NCI-H187 (cell line): Measurements from ENCODE around the gene CSPG4.

Experiments
- DNase-seq, 2 experiments: peaks; one replicate each; lab custom pipeline; 2025; lab: John Stamatoyannopoulos, UW

The CSPG4 gene

DNA sequence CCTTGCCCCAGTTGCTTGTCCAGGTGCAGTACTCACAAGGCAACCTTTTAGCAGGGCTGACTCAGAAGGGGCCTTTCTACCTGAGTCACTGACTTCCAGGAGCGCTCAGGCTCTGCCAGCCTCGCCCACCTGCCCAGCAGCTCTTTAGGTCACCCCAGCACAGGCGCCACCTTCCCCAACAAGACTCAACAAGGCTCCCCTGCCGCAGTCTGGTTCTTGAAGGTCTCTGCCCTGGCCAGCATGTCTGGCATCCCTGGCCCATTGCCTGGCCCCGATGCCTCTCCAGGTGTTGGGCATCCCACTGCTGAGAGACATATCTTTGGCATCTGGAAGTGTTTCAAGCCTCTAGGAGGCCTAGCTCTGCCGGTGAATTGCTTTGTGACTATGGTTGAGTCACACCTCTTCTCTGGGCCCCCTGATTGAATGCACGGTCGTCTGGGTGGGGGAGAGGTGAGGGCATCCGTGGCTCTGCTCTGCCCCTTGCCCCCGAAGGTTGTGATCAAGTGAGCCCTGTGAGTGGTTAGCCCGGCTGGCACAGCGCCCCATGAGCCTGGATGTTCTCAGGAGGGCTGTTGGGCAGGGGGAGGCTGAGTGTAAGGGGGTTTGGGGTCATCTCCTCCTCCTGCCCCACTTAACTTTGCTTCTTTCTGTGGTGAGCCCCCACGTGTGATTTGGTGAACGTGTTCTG, 43.3 kb downstream of the CSPG4 start:
- DNase-seq, result no peak

DNA sequence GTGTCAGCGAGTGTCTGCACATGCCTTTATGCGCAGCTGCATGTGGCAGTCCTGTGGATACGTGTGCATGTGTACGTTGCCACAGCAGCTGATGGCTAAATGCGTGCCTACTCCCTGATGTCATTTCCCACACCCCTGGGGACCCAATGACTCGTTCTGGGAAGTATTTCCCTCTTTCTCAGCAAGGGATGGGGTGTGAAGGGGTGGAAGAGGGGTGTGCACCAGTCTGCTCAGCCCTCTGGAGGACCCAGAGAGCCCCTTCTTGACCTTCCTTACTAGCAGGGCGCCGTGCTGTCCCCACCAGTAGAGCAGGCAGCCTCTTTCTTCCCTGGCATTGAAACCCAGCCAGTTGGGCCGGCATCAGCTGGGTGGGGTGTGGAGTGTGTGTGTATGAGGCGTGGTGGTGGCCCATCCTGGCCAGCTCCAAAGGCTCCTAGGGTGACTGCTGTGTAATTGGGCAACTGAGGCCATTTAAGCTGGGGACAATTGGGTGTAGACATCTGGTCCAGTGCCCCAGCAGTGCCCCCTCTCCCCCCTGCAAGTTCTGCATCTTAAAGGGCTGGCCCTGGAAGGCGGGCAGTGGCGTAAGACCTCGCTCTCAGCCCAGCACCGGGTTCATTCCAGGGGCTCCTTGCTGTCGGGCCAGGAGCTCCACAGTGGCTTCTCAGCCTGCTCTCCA, 45.7 kb downstream of the CSPG4 start:
- DNase-seq, result no peak

DNA sequence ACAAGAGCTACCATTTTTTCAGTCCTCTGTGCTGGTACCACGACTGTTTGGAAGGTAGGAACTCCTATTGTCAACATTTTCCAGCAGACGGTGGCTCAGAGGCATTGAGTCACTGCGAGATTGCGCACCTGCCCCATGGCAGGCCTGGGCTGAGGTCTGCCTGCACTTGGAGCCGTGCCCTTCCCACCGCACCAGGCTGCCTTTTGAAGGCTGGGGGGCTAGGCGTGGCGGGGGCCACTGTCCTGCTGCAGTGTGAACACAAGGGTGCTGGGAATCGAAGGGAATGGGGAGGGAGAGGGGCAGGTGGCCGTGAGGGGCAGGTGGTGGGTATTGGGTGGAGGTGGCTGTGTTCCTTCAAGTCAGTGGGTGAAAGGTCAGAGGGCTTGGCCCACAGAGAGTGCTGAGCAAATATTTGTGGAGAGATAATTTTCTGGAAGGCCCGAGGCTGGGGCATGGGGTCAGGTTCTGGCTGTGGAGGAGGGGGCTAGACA, 48.7 kb downstream of the CSPG4 start:
- DNase-seq, result no peak

DNA sequence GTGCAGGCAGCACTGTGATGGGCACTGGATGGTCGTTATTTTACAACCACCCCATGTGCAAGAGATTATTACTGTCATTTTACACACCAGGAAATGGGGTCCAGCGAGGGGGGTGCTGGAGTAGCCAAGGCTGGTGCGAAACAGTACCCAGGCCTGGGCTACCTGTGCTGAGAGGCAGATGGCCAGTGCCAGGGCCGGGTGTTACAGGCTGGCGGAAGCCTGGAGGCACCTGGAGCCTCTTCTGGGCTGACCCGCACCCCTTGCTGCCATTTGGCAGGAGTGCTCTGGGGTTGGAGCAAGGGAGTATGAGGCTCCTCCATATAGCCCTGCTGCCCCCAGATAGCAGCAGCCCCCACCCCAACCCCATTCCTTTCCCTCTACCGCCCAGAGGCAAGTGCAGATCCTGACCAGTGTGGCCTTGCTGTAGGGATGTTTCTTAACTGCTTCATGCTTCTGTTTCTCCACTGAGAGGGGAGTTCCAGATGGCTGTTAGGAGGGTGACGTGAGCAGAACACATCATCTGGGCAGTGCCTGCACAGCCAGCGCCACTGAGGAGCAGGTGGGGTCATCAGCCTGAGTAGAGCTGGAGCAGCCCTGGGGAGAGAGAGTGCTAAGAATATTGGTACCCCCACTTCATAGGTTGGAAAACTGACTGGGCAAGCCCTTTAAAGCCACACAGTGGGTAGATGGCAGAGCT, 49.7 kb downstream of the CSPG4 start:
- no peak for DNase-seq

DNA sequence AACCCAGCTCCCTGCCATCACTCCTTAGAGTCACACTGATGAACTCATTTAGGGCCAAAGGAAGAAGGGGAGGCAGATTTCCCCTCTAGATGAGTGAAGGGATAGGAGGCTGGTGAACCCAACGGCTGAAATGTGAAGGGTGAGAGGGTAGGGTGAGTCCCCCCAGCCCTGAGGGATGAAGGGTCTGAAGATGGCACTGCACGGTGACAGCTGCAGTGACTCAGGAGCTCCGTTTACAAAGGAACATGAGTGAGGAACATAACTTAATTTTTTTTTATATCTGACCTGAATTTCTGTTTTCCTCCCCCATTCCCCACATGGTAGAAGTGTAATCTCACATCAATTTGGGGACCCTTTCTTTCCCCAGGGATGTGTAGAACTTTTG, 50.9 kb downstream of the CSPG4 start:
- no peak for DNase-seq

DNA sequence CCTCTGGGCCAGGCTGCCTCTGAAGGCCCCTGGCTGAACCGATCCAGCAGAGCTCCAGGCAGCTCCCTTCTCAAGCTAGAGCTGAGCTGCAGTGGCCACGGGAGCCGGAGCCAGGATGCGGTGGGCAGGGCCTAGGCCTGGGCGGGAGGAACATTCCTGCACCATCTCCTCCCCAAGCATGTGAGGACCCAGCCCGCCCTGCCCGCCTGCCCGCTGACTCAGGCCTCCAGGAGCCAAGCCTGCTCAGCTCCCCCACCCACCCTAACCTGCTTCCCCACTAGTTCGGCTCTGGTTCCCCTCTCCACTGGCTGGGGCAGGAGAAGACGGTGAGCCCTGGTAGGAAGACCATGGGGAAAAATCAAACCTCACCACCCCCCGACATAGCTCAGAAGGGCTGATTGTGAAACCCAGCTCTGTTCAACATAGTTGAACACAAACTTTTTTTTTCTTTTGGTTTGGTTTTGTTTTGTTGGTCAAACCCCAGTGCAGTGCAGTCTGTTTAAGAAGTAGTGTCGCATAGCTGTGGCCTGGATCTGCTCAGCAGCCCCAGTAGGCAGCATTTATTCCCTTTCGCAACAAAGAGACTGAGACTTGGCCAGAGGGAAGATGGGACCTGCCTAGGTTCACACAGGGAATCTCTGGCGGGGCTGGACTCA, 51.4 kb downstream of the CSPG4 start:
- DNase-seq, result no peak

DNA sequence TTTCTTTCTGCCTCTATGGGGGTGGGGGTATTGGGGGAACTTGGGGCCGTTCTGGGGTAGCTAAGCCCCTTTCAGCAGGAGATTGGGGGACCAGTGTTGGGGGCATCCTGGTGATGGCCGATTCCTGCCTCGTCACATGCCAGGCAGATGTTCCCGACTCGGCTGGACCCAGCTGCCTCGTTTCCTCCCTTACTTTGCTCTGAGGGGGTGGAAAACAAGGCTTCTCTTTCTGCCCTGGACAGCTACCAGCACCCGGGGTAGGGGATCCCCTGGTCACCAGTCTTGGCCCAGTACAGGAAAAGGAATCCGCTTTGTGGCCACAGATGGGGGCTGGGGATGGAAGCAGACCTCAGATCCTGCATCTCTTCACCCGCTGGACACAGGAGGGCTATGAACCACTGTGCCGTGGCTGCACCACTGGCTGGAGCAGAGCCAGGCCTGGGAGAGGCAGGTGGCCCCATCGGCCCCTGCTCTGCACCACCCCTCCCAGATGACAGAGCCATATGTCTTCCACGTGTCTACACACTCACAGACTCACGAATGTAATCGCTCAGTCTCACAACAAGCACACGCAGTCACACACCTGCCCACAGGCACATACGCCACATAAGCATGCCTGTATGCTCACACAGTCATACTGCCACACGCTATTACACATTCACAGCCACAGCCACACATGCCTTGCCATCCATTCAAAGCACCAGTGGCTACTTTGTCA, 52.6 kb downstream of the CSPG4 start:
- DNase-seq, result no peak

DNA sequence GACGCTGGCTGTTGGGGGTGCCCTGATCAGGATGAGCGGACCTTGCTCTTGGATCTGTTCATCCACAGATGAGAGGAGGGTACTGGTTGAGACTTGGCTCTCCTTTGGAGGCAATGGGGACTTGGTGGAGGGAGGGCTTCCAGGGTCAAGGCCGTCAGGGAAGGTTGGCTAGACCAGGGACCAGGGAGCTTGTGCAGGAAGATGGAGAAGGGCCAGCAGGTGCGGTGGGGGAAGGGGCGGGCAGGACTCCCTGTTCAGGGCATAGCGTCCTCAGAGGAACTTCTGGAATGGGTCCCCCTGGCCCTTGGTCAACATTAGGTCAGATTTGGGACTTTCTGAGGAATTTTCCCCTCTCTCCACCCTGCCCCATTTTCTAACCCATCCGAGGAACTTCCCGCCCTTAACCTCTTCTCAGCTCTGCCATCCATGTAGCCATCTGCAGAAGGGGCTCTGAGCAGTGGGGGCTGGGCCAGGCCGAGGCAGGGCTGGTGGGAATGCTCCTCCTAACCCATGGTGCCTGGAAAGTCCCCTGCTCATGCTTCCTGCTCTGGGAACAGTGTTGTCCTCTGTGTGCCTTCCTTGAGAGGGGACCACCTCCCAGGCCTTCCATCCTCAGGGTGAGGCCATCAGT, 53.4 kb downstream of the CSPG4 start:
- no peak for DNase-seq

DNA sequence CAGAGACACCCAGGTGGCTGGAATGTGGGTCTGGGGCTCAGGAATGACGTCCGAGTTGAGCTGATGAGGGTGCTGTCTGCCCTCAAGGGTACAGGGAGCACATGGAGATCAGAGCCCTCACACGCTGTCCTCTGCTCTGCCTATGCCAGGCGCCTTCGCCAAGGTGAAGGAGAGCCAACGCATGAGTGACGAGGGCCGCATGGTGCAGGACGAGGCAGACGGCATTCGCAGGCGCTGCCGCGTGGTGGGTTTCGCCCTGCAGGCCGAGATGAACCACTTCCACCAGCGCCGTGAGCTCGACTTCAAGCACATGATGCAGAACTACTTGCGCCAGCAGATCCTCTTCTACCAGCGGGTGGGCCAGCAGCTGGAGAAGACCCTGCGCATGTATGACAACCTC, 55.8 kb downstream of the CSPG4 start:
- no peak for DNase-seq

DNA sequence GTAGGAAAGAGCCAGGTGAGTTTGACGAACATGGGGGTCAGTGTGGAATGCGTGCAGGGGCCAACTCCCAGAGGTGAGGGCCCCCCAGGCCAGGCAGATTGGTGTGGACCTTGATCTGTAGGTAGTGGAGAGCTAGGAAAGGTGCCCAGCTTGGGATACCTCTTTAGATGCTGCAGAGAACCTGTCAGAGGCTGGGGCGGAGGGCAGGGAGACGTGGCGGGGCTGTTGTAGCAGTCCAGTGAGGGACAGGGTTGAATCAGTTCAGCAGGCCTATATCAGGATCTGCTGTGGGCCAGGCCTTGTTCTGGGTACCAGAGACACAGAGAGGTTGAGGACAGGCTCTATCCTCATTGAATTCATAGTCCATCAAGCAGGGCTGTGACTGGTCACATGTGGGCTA, 56.3 kb downstream of the CSPG4 start:
- no peak for DNase-seq

DNA sequence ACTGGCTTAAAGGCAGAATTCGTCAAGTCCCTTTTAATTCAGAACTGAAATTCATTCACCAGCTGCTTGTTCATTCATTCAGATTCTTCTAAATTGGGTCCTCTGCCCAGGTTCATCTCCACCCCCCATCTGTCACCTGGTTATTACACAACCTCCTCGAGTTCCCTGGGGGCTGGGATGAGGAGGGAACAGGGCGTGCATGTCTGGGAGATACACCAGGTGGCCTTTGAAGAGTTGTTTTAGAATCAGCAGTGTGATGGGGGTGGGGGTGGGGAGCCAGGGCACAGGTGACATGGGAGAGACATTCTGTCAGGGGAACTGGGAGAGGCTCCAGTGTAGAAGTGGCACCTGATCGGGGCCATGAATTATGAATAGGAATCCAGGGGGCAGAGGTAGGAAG, 56.7 kb downstream of the CSPG4 start:
- peak in 1 of 2 experiments; percentile 42 for DNase-seq

DNA sequence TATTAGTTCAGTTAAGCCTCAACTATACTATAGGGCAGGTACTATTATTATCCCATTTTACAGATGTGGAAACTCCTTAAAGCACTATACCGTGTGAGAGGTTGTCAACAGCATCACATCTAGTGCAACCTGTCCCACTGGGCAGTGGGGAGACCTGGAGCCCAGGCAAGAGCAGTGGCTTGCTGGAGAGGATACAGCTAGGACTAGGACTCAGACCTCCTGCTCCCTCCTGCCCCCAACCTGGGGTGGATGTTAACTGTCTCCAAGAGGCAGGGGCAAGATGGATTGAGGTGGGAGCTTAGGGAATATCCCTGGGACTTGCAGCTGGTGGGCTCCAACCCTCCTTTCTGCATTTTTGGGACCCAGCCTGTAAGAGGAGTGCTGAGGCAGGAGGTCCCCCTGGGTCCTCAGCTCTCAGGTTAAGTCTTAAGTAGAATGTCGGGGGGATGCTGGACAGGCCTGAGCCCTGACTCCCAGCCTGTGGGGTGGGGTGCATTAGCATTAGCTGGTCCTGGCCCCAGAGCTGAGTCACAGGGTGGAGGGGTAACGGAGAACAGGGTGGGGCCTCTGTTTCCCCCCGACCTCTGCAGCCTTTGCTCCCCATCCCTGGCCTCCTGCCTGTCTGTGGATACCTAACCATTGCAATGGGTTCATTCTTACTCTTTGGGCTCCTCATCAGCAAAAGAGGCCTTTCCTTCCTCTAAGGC, 58.3 kb downstream of the CSPG4 start:
- DNase-seq, result no peak

DNA sequence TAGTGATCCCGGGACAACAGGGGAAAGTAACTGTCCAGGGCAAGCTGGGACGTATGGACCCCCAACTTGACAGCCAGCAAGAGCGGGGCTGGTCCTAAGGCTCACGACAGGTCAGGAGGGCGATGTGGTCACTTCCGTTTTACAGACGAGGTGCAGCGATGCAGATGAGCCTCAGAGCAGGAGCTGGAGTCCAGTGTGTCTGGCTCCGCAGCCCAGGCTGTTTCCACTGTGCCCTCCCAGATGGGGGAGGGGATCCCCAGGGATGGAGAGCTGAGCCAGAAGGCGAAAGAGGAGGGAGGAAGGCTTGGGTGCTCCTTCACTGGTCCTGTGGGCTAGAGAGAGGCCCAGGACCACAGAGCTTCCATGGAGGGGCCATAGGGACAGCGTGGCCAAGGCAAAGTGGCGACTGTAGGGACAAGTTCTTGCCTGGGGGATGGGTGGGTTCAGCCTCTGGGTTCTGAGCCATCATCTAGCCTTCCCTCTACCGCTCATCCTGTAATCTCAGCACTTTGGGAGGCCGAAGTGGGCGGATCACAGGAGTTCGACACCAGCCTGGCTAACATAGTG, 59.2 kb downstream of the CSPG4 start:
- no peak for DNase-seq

DNA sequence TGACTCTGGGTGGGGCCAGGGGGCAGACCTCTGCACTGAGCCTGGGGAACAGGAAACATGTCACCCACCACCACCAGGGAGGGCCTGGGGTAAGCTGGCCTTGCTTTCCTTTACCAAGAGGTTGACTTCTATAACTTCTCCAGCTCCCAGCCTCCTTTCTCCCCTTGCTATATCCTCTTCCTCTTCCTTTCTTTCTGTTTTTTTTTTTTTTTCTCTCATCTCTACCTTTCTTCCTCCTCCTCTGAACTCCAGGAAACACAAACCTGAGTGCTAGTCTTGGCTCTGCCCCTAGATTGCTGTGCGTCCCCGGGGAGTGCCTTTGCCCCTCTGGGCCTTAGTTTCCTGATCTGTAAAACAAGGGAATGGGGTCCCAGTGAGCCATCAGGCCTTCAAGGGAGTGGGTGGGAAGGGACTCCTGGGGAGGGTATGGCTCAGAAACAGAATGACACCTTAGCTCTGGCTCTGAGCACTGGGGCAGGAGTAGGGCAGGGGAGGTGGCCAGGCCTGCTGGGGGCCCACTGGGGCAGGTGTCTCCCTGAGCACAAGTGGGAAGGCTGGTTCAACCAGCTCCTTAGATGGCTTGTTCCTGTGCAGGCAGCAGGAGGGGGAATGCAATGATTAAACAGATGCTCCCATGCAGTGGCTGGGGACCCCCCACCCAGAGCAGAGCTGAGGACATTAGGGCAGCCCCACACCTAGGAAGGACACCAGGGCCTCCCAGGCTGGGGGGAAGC, 60.7 kb downstream of the CSPG4 start:
- no peak for DNase-seq

DNA sequence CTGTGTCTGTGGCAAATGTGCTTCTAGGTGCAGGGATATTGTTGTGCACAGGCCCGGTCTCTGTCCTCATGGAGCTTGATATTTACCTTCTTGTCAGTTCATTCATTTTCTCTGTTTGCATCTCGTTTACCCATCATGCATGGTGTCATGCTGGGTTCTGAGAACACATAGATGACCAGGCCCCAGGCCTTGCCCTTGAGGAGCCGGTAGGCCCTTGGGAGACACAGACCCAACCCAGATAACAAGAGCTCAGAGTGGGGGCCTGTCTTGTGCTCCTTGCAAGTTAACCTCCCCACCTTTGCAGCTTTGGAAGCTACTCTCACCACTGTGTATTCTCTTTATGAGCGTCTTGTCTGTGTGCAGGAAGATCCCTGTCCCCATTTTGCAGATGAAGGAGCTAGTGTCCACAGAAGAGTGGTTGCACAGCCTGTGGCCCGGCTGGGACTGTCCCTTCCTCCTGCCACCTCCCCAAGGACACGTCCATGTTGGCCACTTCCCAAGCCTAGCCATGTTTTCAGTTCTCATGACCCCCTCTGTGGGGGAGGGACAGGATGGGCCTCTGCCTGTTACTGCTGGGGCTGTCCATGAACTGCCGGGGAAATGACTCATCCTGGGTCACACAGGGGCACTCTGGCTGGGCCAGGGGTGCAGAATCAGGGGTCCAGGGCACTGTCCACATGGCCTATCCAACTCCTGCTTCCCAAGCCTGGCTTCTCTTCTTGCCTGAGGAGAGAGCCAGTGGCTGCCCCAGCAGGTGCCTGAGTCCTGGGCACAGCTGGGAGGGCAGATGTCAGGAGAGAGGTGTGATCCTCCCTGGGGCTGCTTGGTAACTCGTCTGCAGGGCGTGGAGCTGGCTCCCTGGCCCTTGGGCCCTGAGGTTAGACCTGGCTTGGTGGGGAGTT, 61.5 kb downstream of the CSPG4 start:
- no peak for DNase-seq

DNA sequence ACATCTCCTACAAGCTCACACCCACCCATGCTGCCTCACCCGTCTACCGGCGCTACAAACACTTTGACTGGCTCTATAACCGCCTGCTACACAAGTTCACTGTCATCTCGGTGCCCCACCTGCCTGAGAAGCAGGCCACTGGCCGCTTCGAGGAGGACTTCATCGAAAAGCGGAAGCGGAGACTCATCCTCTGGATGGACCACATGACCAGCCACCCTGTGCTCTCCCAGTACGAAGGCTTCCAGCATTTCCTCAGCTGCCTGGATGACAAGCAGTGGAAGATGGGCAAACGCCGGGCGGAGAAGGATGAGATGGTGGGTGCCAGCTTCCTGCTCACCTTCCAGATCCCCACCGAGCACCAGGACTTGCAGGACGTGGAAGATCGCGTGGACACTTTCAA, 62.8 kb downstream of the CSPG4 start:
- no peak for DNase-seq

DNA sequence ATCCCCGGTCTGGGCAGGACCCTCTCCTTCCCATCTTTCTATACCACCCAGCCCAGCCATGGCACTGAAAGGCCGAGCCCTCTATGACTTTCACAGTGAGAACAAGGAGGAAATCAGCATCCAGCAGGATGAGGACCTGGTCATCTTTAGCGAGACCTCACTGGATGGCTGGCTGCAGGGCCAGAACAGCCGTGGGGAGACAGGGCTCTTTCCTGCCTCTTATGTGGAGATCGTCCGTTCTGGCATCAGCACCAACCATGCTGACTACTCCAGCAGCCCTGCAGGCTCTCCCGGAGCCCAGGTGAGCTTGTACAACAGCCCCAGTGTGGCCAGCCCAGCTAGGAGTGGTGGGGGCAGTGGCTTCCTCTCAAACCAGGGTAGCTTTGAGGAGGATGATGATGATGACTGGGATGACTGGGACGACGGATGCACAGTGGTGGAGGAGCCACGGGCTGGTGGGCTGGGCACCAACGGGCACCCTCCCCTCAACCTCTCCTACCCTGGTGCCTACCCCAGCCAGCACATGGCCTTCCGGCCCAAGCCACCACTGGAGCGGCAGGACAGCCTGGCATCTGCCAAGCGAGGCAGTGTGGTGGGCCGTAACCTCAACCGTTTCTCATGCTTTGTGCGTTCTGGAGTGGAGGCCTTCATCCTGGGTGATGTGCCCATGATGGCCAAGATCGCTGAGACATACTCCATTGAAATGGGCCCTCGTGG, 63.4 kb downstream of the CSPG4 start:
- DNase-seq, result no peak
